Ecto neural progenitor cell (in vitro differentiated cells): ENCODE measurements around the gene ZNF592.
"Not testable (repeated sequence)": the region's sequence is repeated elsewhere in the genome, so short reads cannot be mapped to it uniquely, and the experiment has no call there.

Experiments
- DNase-seq: peaks from one replicate; pipeline ENCODE4 v3.0.0-alpha.2; 2018; ENCODE audit warnings: low spot score

ZNF592 gene

GRCh38 chr15:84749111-84749991 is 959 bp downstream of the ZNF592 start:
- DNase-seq = no peak

- DNase-seq = no peak
Measured at GRCh38 chr15:84750583-84751092, 2.2 kb downstream of the ZNF592 start.

GRCh38 chr15:84751721-84752120 is 3.3 kb downstream of the ZNF592 start:
- not testable (repeated sequence) for DNase-seq

GRCh38 chr15:84752195-84752594 is 3.8 kb downstream of the ZNF592 start:
- no peak for DNase-seq

- DNase-seq = no peak
Measured at GRCh38 chr15:84752700-84753099, 4.3 kb downstream of the ZNF592 start.

GRCh38 chr15:84754889-84755288 is 6.5 kb downstream of the ZNF592 start:
- DNase-seq = not testable (repeated sequence)

- DNase-seq = no peak
Measured at GRCh38 chr15:84755736-84756527, 7.5 kb downstream of the ZNF592 start.

- DNase-seq = no peak
Measured at GRCh38 chr15:84759018-84759417, 10.6 kb downstream of the ZNF592 start.

GRCh38 chr15:84760219-84760618 is 11.8 kb downstream of the ZNF592 start:
- DNase-seq = no peak

GRCh38 chr15:84761607-84762131 is 13.3 kb downstream of the ZNF592 start:
- DNase-seq = no peak

GRCh38 chr15:84762840-84763572 is 14.6 kb downstream of the ZNF592 start:
- no peak for DNase-seq

- DNase-seq = no peak
Measured at GRCh38 chr15:84764585-84764984, 16.2 kb downstream of the ZNF592 start.

GRCh38 chr15:84764989-84765388 is 16.6 kb downstream of the ZNF592 start:
- DNase-seq = no peak

- no peak for DNase-seq
Measured at GRCh38 chr15:84765675-84766074, 17.3 kb downstream of the ZNF592 start.

GRCh38 chr15:84766461-84767035 is 18.2 kb downstream of the ZNF592 start:
- DNase-seq = no peak

- DNase-seq = no peak
Measured at GRCh38 chr15:84772031-84772430, 23.6 kb downstream of the ZNF592 start.

- DNase-seq = no peak
Measured at GRCh38 chr15:84772467-84772866, 24.1 kb downstream of the ZNF592 start.

GRCh38 chr15:84773716-84774115 is 25.3 kb downstream of the ZNF592 start:
- no peak for DNase-seq

- no peak for DNase-seq
Measured at GRCh38 chr15:84775867-84776449, 27.6 kb downstream of the ZNF592 start.

GRCh38 chr15:84778194-84778593 is 29.8 kb downstream of the ZNF592 start:
- no peak for DNase-seq

- DNase-seq = no peak
Measured at GRCh38 chr15:84780492-84780891, 32.1 kb downstream of the ZNF592 start.
